Activated T-helper 1 cell treated with Interleukin-2 at 50 U/mL for 16 hours (primary cell): Measurements from ENCODE around the gene UNC5A.

Experiments
- DNase-seq: peaks from one replicate; pipeline ENCODE4 v3.0.0-alpha.2; 2020; ENCODE audit warnings: low read depth

UNC5A gene

GRCh38 chr5:176810081-176810597, at the start of gene UNC5A:
TSS of gene UNC5A (plus strand) at chr5:176810559. CDS start at chr5:176810751, 192 bp downstream.
- peak; percentile 23 for DNase-seq

GRCh38 chr5:176761755-176762154, 48.6 kb upstream of the UNC5A start:
- DNase-seq, result no peak

GRCh38 chr5:176762489-176762888, 47.9 kb upstream of the UNC5A start:
- DNase-seq, result no peak

- no peak for DNase-seq
Measured at GRCh38 chr5:176765687-176766086, 44.7 kb upstream of the UNC5A start.

- no peak for DNase-seq
Measured at GRCh38 chr5:176768174-176768970, 42.0 kb upstream of the UNC5A start.

GRCh38 chr5:176769911-176770310, 40.4 kb upstream of the UNC5A start:
- DNase-seq, result no peak

GRCh38 chr5:176770431-176770830, 39.9 kb upstream of the UNC5A start:
- DNase-seq, result no peak

- no peak for DNase-seq
Measured at GRCh38 chr5:176771102-176771845, 39.1 kb upstream of the UNC5A start.

GRCh38 chr5:176772271-176773210, 37.8 kb upstream of the UNC5A start:
- no peak for DNase-seq

- no peak for DNase-seq
Measured at GRCh38 chr5:176773408-176774035, 36.8 kb upstream of the UNC5A start.

GRCh38 chr5:176774216-176775171, 35.9 kb upstream of the UNC5A start:
- no peak for DNase-seq

- no peak for DNase-seq
Measured at GRCh38 chr5:176775409-176775808, 35.0 kb upstream of the UNC5A start.

- no peak for DNase-seq
Measured at GRCh38 chr5:176776141-176776865, 34.1 kb upstream of the UNC5A start.

- no peak for DNase-seq
Measured at GRCh38 chr5:176776916-176777315, 33.4 kb upstream of the UNC5A start.

- DNase-seq, result no peak
Measured at GRCh38 chr5:176778921-176779465, 31.4 kb upstream of the UNC5A start.

- no peak for DNase-seq
Measured at GRCh38 chr5:176779537-176779936, 30.8 kb upstream of the UNC5A start.

GRCh38 chr5:176780176-176781053, 29.9 kb upstream of the UNC5A start:
- DNase-seq, result no peak

- DNase-seq, result no peak
Measured at GRCh38 chr5:176781054-176781375, 29.3 kb upstream of the UNC5A start.
